Hypothalamus (tissue), 51 donors: Measurements from ENCODE around the gene ZBTB18.
"Not testable (repeated sequence)": the region's sequence is repeated elsewhere in the genome, so short reads cannot be mapped to it uniquely, and the experiment has no call there.

Experiments used
- DNase-seq, 51 donors: peaks; one replicate each; lab custom pipeline; 2025; lab: John Stamatoyannopoulos, UW

Gene ZBTB18

DNA sequence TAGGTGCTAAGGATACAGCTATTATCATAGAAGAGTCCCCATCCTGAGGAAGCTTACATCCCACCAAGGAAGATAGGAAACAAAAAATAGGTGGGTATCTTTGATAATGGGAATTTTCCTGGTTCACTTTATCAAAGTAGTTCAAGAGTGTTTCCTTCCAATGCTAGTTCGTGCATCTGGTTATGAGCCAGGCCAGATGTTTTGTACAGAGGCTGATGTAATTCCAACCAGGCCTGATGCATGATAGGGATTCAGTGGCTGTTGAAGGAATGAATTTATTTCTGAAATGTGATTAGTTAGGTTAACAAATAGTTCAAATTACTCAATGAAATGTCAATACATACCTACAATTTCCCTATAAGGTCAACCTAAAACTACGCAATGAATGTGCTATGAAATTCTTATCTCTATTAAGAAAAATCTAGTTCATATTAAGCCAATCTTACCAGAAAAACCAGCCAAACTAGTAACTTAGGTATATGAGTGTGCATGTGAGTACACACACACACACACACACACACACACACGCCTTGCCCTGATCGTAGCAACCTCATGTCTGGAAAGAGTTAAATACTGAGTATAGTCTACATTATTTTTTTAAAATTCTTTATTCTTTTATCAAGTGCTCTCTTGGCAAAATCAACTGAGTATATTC is 9.5 kb upstream of the ZBTB18 start:
- DNase-seq, result no peak

DNA sequence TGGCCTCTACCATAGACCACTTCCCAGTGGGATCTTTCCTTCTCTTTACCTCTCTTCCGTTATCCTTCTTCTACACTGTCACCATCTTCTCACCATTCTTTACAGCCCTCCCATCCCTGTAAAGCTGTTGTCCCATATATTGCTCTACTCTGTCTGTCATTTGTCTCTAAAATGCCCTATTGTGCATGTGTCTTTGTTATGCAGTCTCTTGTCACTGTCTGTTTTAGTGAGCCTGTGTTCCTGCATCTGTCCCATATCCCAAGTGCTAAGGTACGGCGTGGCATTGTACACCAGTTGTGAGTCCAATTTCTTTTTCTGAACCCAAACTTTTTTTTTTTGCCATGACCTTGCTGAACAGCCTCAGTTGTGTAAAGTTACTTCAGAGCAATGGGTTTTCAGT is 8.8 kb upstream of the ZBTB18 start:
- no peak for DNase-seq

DNA sequence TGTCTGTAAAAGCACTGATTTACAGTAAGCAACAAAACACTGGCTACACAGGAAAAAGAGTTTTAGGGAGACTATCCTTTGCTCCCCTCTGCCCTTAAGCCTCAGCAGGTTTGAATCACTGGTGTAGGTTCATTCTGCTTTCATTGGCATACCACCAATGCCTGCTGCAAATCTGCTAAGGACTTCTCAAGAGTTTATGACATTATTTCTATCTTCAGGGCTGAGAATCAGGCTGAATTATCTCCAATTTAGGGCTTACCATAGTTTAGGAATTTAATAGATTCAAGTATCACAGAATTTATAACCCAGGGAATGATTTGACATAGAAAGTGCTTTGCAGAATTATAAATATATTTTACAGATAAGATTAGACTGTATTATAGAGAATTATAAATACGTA is 6.7 kb upstream of the ZBTB18 start:
- no peak for DNase-seq

DNA sequence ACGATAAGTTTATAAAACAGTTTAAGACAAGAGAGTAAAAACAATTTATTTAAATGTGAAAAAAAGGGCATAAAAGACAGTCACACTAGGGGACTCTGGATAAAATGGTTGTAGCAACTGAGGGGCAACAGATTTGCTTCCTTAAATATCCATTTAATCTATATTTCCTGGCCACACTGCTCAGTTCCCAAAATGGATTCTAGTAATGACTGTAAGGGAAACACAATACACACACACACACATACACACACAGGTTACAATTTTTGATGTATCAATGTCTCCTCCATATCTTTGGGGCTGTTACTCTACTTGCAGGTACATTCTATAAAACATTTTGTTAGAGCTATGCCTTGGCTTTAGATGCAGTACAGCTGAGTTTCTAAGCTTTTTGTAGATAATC is 4.8 kb upstream of the ZBTB18 start:
- not testable (repeated sequence) for DNase-seq

DNA sequence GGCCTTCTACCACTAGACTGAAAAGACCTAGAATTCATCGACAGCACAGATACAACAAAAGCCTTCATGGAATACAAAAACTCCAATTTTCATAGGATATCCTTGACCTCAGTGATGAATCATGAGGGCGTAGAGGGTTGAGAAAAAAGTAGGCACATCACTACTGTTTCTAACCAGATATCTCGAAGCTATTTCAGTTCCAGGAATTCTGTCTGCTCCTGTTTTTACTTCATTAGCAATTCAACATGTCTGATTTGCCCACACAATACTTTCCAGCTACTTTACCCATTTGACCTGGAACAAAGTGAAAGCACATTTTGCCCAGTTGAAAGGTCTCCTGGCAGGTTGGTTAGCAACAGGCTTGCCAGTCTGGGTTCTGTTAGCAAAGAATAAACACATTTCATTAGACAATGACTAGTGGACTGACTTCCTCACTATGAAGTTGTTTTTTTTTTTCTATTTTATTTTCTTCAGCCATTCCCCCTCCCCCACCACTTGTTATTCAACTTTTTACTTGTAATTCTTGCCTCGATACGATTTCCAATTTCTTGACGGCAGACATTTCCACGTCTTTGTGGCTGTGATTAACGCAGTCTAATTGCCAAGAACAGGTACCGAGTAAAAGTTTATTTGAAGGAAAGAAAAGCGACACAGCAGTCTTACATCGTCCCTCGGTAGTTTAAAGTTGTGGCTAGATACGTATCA is 4.0 kb upstream of the ZBTB18 start:
- peak in 1 of 51 donors; percentile 66 for DNase-seq

DNA sequence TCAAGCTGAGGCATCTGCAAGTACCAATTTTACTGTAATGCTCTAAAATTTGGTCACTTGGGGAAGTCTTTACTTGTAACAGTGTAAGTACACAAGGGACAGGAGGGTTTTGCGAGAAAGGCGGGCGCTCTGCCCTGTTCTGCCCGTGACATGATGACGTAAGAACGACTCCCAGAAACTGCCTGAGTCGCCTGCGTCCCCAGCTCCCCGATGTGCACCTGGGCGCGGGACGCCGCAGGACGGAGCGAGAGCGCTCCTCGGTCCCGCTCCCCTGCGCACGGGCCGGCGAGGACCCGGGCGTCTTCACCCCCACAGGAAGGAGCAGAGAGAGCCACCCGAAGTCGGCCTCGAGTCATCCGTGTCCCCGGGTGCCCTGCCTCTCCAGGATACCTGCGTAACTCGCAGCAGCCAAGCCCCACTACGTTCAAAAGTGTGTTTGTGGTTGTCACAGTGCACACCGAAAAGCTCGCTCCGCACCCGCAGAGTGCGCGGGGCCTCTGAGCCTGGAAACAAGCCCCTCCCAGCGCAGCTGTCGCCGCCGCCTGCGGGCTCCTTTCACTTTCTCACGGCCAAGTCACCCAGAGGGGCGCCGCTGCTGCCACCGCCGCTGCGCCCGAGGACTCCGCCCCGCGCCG is 3.3 kb upstream of the ZBTB18 start:
- DNase-seq, result peak in 42 of 51 donors; percentile 30 to 92 (median 72)

DNA sequence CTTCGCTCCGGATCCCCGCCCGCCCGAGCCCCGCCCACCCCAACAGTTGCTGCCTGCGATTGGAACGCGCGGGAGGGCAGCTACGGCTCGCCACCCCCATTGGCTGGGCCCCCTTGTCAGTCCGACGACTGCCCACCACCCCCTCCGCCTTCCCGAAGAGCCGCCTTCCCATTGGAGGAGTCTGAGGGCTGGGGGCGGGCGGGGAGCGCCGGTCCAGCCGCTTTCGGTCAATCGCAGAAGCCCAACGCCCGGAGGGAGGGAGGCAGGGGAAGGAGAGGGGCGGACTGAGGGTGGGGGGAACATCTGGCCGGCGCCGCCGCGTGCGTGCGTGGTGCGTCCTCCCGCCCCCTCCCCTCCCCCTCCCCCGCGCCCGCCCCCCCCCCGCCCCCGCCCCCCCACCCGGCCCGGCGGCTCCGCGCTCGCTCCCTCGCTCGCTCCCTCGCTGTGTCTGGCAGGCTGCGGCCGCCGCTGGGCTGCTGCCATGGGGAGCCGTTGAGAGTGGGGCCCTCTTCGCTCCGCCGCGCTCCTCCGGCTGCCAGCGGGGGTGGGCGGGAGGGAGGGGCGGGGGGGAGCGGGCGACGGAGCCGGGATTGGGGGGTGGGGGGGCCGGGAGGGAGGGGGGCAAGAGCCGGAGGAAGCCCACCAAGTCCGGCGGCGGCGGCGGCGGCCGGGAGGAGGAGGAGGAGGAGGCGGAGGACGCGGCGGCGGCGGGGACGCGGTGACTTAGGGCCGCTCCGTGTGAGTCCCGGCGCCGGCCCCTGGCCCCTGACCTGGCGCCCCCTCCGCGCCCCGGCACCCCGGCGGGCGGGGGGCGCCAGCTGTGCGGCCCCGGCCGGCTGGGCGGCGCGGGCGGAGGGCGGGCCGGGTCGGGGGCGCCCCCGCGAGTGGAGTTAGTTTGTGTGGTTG is 2.6 kb upstream of the ZBTB18 start:
- DNase-seq, result peak; percentile 74 to 100 (median 98)

DNA sequence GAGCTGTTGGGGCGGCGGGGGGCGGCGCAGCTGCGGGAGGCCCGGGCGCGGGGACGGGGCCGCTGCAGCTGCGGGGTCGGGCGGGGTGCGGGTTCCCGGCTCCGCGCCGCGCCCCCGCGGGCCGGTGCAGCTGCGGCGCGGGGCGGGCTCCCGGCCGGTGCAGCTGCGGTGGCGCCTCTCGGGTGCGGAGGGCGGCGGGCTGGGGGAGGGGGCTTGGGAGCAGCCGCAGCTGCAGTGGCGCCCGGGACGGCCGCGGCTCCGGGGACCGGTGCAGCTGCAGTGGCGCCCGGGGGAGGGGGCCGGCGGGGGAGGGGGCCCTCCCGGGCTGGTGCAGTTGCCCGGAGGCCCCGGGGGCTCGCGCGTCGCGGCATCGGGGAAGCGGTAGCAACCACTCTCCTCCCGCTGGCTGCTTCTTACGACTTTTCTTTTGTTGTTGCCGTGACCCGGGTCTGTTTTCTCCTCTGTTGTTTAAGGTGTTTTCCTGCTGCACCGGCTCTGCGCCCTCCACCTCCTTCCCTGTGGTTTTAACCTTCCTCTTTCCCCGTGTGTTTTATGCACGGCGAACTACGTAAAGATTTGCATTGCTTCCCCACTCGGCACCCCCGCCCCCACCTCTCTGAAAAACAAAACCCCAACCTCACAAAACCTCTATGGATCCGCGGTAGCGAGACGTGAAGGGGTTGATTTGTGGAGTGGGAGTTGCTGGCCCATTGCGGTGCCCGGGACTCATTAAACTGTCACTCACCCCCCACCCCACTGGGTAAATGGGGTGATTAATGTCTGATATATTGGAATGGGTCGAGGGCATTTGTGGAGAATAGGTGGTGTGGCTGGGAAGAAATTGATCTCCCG is 1.7 kb upstream of the ZBTB18 start:
- DNase-seq, result peak in 39 of 51 donors; percentile 25 to 85 (median 58)

DNA sequence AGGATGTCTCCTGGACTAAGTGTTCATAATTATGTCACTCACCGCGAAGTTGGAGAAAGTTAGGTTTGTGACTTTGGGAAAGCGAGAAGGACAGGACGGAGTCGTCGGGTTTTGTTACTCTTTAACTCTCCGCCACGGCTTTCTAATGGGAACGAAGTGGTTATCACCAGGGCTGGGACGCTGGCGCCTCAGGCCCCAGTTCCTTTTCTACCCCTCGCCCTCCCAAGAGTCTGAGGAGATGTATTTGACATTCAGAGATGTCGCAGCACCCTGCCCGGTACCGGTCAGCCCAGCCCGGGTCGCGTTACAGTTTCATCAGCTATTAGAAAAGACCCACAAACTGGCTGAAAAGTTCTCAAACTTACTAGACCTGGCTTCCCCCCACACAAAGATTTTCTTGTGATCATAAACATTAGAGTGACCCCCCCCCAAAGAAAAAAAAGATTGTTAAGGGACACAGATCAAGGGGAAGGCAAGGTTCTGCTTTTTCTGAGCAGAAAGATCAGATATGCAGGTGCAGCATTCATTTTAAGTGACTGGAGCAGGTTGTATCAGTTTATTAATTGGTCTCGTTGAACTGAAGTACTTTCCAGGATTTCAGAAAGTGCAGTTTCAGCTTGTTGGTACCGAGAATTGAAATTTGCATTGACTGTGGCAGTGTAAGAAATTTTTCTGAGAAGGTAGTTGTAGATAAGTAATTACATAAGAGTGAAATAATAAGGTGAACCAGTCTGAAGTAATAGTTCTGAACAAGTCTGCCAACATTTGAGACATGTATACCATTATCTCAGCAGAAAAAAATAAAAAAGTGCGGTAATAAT is 859 bp upstream of the ZBTB18 start:
- peak in 10 of 51 donors; percentile 10 to 78 (median 34) for DNase-seq

DNA sequence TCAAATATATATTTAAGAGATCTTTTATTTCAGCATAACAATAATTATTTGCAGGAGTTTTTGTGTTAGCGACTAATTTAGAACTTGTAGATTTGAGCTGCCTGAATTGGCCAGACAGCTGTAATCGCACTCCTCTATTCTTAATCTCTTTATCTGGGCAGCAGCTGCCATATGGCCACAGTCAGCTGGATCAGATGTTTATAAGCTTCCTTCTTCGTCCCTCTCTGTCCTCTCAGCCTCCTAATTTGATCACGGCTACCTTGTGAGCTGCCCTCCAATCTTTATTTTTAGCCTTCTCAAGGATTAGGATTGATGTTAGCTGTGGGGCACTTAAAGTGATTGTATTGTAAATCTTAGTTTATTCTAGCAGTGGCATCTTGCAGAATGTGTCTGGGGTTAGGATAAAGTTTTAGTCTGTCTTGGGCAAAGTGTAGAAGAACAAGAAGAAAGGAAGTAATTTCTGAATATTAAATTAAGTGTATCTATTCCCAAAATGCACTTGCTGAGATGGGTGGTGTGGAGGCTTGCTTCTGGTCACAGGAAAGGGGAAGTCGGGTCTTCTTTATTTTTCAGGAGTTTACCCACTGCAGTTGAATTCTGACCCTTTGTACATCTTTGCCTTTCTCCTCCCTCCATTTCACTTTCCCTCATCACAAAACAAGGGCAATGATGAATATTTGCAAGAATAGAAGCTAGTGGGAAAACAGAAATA is 1.1 kb downstream of the ZBTB18 start:
- DNase-seq, result peak in 2 of 51 donors; percentile 34 to 62

DNA sequence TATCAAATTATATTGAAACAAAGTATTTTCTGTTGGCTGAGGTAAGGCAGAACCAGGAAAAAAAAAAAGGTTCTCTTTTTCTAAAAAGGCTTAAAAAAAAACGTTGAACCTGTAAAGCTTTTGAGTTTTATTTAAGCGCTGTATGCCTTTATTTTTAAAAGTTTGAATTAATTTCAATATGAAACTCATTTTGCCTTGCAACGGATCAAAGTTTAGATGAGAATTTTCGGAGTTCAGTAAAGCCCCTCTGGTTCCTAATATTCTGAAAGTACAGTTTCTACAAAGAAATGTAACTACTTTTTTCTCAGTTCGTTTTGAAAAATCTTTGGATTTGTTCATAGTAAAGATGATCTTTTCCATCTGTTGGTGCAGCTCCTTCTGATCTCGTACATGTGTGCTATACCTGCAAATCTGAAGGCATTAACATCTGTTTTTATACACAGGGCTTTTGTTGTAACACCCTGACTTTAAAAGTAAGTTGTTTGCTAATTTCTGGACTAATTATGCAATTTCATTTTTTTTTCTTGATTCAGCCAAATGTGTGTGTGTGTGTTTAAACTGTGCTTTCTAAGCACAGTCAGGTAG is 1.7 kb downstream of the ZBTB18 start:
- DNase-seq, result no peak

DNA sequence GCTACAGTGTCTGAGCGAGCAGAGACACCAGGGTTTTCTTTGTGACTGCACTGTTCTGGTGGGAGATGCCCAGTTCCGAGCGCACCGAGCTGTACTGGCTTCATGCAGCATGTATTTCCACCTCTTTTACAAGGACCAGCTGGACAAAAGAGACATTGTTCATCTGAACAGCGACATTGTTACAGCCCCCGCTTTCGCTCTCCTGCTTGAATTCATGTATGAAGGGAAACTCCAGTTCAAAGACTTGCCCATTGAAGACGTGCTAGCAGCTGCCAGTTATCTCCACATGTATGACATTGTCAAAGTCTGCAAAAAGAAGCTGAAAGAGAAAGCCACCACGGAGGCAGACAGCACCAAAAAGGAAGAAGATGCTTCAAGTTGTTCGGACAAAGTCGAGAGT is 2.7 kb downstream of the ZBTB18 start:
- DNase-seq, result peak in 29 of 51 donors; percentile 9 to 87 (median 49)

DNA sequence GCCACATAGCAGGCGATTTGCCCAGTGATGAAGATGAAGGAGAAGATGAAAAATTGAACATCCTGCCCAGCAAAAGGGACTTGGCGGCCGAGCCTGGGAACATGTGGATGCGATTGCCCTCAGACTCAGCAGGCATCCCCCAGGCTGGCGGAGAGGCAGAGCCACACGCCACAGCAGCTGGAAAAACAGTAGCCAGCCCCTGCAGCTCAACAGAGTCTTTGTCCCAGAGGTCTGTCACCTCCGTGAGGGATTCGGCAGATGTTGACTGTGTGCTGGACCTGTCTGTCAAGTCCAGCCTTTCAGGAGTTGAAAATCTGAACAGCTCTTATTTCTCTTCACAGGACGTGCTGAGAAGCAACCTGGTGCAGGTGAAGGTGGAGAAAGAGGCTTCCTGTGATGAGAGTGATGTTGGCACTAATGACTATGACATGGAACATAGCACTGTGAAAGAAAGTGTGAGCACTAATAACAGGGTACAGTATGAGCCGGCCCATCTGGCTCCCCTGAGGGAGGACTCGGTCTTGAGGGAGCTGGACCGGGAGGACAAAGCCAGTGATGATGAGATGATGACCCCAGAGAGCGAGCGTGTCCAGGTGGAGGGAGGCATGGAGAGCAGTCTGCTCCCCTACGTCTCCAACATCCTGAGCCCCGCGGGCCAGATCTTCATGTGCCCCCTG is 3.3 kb downstream of the ZBTB18 start:
- DNase-seq, result peak in 12 of 51 donors; percentile 11 to 87 (median 46)

DNA sequence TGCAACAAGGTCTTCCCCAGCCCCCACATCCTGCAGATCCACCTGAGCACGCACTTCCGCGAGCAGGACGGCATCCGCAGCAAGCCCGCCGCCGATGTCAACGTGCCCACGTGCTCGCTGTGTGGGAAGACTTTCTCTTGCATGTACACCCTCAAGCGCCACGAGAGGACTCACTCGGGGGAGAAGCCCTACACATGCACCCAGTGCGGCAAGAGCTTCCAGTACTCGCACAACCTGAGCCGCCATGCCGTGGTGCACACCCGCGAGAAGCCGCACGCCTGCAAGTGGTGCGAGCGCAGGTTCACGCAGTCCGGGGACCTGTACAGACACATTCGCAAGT is 3.8 kb downstream of the ZBTB18 start:
- DNase-seq, result no peak

DNA sequence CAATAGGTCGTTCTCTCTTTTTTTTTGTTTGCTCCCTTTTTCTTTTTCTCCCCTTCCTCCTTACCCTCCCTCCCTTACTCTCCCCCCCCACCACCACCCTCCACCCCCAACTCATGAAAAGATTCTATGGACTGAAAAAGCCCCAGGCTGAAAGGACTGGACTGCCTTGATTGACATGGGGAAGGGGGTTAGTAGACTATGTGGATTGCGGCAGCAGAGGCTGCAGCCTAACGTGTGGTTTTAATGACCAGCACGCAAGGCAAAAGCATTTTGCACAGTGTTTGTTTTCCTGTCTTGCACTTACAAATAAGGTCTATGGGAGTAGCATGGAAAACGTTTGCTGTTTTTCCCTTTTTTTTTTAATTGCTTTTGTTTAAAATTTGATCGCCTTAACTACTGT is 5.5 kb downstream of the ZBTB18 start:
- no peak for DNase-seq

DNA sequence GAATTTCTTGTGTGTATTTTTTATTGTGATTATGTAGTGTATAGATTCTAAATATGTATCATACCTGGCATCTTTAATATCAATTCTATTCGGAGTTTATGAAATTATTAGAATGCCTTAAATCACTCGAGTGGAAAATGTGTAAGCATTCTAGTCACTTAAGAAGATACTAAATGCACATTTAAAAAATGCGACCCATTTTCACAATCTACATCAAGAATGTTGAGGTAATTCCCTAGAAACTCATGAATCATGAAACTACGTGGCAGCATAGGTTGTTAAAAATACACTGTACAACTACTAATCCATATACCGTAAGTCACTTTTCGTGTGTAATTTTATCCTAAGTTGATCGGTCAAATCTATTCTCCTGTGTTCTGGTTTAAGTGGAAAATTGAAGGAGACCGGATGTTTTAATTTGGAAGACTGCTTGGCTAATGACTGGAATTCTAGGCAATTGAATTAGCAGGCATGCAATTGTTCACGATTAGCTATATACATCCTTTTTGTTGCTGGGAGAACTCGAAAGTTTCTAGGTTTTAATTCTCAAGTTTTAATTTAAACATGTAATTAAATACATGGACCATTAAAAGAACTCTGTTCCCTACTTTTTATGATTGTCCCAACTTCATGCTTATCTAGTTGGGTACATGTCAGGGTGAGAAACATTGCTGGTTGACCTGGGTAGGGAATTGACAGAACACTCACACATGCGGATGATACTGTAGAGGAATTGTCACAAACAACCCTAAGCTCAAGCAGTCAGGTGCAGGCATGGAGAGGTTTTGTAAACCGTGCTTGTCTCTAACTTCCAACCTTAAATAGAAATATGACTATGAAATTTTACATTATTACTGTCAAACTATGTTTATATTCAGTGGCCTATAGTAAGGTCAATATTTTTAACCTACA is 6.6 kb downstream of the ZBTB18 start:
- no peak for DNase-seq
